ENCODE measurements around the gene PDE2A.
"Not testable (repeated sequence)": the region's sequence is repeated elsewhere in the genome, so short reads cannot be mapped to it uniquely, and the experiment has no call there.

The PDE2A gene

DNA sequence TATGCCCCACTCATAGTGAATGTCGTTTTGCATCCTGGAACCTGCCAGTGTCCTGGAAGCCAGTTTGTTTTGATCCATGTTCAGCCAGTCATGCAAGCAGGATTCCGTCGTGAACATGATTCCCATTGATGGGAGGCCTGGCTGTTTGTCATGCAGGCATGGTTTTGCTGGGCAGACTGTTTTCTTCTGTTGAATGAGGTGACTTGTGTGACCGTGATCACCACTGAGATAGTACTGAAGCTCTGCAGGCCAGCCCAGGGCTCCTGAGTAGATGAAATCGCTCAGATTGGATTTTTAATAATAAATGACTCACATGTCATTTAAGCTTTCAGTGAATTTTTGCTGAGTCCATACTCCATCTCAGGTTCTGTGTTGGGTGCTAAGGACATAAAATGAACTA is 117.8 kb downstream of the PDE2A start:
- DNase-seq (ENCODE audit: insufficient read length) (no peak), FAIRE-seq (no peak)
- no peak for TF ChIP-seq POLR2A (IDR thresholded peaks at IDR 0.05; ENCODE audit: low read depth, low read length)
- no peak for TF ChIP-seq POLR2AphosphoS5 (IDR thresholded peaks at IDR 0.05; ENCODE audit: low read depth, low read length)
- no peak for TF ChIP-seq TAF1 (IDR thresholded peaks at IDR 0.05; ENCODE audit: borderline replicate concordance, low read depth, low read length)

- not testable (repeated sequence) for FAIRE-seq; DNase-seq (ENCODE audit: insufficient read length)
These were observed 119.2 kb downstream of the PDE2A start for GRCh38 chr11:72555014-72555522.

- FAIRE-seq = no peak
- no peak for DNase-seq (ENCODE audit: insufficient read length)
- TF ChIP-seq POLR2AphosphoS5 (IDR thresholded peaks at IDR 0.05; ENCODE audit: low read depth, low read length) (no peak), POLR2A (IDR thresholded peaks at IDR 0.05; ENCODE audit: low read depth, low read length) (no peak)
These were observed 120.5 kb downstream of the PDE2A start for GRCh38 chr11:72553706-72554105.

DNA sequence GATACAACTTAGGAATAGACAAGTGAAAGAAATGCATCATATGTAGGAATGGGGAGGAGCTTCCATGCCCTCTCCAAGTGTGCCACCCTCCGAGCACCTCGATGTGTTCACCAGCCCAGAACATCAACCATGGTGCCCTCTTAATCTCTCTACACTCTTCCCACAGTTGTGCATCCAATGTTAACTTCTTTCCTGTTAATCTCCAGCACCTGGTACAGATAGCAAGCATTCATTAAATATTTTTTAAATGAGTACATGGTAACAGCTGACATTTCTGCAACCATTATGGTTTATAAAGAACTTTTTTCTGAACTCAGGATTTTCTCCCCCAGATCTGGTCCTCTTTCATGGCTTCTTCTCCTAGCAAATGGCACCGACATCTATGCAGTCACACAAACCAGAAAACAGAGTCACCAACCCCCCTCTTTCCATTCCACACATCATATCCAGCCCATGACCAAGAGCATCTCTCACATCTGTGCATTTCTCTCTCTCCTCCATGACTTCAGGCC is 121.8 kb downstream of the PDE2A start:
- TF ChIP-seq TAF1 (IDR thresholded peaks at IDR 0.05; ENCODE audit: borderline replicate concordance, low read depth, low read length) (no peak), POLR2A (IDR thresholded peaks at IDR 0.05; ENCODE audit: low read depth, low read length) (no peak)
- DNase-seq (ENCODE audit: insufficient read length) (no peak), FAIRE-seq (no peak)

DNA sequence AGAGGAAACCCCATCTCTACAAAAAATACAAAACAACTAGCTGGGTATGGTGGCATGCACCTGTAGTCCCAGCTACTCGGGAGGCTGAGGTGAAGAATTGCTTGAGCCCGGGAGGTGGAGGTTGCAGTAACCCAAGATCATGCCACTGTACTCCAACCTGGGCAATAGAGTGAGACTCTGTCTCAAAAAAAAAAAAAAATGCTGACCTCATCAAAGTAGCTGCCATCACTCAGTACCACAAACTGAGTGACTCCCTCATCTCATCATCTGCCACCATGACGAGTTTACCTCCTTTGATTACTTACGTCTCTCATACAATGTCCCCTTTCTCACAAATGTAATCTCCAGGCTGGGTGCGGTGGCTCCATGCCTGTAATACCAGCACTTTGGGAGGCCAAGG is 122.7 kb downstream of the PDE2A start:
- TF ChIP-seq TAF1 (IDR thresholded peaks at IDR 0.05; ENCODE audit: borderline replicate concordance, low read depth, low read length) (no peak), POLR2AphosphoS5 (IDR thresholded peaks at IDR 0.05; ENCODE audit: low read depth, low read length) (no peak), POLR2A (IDR thresholded peaks at IDR 0.05; ENCODE audit: low read depth, low read length) (no peak)
- FAIRE-seq = no peak
- DNase-seq (ENCODE audit: insufficient read length) = no peak

- FAIRE-seq = no peak
- TF ChIP-seq POLR2AphosphoS5 (IDR thresholded peaks at IDR 0.05; ENCODE audit: low read depth, low read length) (no peak), POLR2A (IDR thresholded peaks at IDR 0.05; ENCODE audit: low read depth, low read length) (no peak), TAF1 (IDR thresholded peaks at IDR 0.05; ENCODE audit: borderline replicate concordance, low read depth, low read length) (no peak)
- no peak for DNase-seq (ENCODE audit: insufficient read length)
These were observed 125.8 kb downstream of the PDE2A start for GRCh38 chr11:72548463-72548862.

DNA sequence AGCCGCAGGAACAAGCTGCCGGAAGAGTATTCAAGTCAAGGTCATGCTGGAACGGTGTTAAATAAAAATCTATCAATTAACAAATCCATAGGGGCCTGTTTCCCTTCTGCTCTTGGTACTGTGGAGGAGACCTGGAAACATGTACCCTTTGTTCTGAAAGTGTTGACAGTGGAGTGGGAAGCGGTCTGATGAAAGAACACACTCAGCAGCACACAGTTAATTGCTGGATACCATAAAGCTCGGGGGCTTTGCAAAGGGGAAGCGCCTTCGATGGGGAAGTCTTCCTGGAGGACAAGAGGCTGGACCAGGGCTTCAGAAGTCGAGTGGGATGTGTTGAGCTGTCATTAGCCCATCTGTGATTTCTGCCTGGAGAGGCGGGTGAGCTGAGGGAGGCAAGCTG is 127.4 kb downstream of the PDE2A start:
- FAIRE-seq (no peak), DNase-seq (ENCODE audit: insufficient read length) (no peak)
- TF ChIP-seq POLR2AphosphoS5 (IDR thresholded peaks at IDR 0.05; ENCODE audit: low read depth, low read length) = no peak
- no peak for TF ChIP-seq TAF1 (IDR thresholded peaks at IDR 0.05; ENCODE audit: borderline replicate concordance, low read depth, low read length)
- TF ChIP-seq POLR2A (IDR thresholded peaks at IDR 0.05; ENCODE audit: low read depth, low read length) = no peak

- TF ChIP-seq POLR2AphosphoS5 (IDR thresholded peaks at IDR 0.05; ENCODE audit: low read depth, low read length) (no peak), POLR2A (IDR thresholded peaks at IDR 0.05; ENCODE audit: low read depth, low read length) (no peak), TAF1 (IDR thresholded peaks at IDR 0.05; ENCODE audit: borderline replicate concordance, low read depth, low read length) (no peak)
- FAIRE-seq = no peak
- DNase-seq (ENCODE audit: insufficient read length) = no peak
These were observed 129.6 kb downstream of the PDE2A start for GRCh38 chr11:72544589-72544988.

DNA sequence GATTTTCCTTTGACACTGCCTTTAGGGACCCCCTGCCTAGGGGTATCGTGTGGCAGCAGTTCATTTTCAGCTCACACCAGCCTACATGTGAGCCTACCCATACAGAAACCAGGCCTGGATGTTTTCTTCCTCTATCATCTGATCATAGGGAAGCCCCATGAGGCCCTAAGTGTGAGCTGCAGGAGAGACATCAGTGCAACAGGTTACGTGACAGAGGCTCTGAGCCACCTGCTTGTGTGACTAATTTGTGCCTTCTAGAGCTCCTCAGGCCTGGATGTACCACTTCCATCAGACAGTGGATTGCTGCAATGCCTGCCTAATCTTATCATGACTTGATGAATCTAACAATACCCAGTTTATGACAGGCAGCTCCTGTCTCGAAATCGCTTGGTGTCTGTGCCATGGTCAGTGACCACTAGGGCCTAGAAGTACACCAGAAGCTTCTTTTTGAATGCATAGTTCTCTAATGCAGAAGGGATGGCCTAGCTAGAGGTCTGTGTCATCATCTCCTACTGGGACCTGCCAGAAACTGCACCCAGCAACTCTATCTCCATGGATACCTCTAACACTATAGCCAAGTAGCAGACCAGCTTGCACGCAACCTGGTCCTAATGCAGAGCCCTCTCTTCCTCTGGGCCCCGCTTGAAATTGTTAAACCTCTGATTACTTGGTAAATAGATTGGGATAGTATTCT is 130.2 kb downstream of the PDE2A start:
- TF ChIP-seq POLR2A (IDR thresholded peaks at IDR 0.05; ENCODE audit: low read depth, low read length) (no peak), TAF1 (IDR thresholded peaks at IDR 0.05; ENCODE audit: borderline replicate concordance, low read depth, low read length) (no peak), POLR2AphosphoS5 (IDR thresholded peaks at IDR 0.05; ENCODE audit: low read depth, low read length) (no peak)
- FAIRE-seq = no peak
- DNase-seq (ENCODE audit: insufficient read length) = no peak

GRCh38 chr11:72541257-72541974 is 132.8 kb downstream of the PDE2A start:
- TF ChIP-seq POLR2A (IDR thresholded peaks at IDR 0.05; ENCODE audit: low read depth, low read length) (no peak), POLR2AphosphoS5 (IDR thresholded peaks at IDR 0.05; ENCODE audit: low read depth, low read length) (no peak), TAF1 (IDR thresholded peaks at IDR 0.05; ENCODE audit: borderline replicate concordance, low read depth, low read length) (no peak)
- DNase-seq (ENCODE audit: insufficient read length) (no peak), FAIRE-seq (no peak)

- DNase-seq (ENCODE audit: insufficient read length) (no peak), FAIRE-seq (no peak)
- TF ChIP-seq POLR2A (IDR thresholded peaks at IDR 0.05; ENCODE audit: low read depth, low read length) = no peak
- no peak for TF ChIP-seq POLR2AphosphoS5 (IDR thresholded peaks at IDR 0.05; ENCODE audit: low read depth, low read length)
- TF ChIP-seq TAF1 (IDR thresholded peaks at IDR 0.05; ENCODE audit: borderline replicate concordance, low read depth, low read length) = no peak
These were observed 137.2 kb downstream of the PDE2A start for GRCh38 chr11:72537051-72537450.

DNA sequence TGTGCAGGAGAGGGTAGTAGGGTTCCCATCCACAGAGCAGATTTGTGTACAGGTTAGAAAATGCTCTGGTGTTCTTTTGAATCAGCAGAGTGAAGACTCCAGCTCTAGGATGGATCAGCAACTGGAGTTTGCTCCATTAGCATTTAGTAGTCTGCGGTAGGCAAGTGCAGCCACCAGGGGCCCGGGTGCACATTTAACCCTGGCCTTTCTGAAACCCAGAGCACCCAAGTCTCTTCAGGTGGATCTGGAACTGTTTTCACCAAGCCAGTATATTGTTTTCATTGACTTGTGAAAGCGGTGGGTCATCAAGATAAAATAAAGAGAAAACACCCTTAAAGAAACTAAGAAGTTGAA is 139.1 kb downstream of the PDE2A start:
- TF ChIP-seq POLR2A (IDR thresholded peaks at IDR 0.05; ENCODE audit: low read depth, low read length) = no peak
- no peak for TF ChIP-seq TAF1 (IDR thresholded peaks at IDR 0.05; ENCODE audit: borderline replicate concordance, low read depth, low read length)
- FAIRE-seq (no peak), DNase-seq (ENCODE audit: insufficient read length) (no peak)
